ENCODE measurements around the gene RANBP10. TPM values are rescaled to one million over a fixed set of nuclear protein-coding genes. Genes with fewer than 3 reads are reported as not detected.

RANBP10 gene
- total RNA-seq, 1 donor from 2014 or later = 34.1 TPM

DNA sequence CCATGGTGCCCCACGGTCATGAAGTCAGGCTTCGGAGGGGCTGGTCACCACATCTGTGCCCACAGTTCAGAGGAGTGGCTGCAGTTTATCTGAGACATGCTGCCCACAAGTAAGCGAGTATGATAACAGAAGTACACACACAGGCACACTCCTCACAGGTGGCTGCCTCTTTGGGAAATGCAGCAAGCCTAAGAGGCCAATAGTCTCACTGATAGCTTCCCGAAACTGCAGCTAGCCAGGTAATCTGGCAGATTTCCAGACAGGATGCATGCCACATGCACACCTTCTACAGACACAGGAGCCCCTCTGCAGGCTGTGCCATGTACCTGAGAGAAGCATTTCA is 74.6 kb downstream of the RANBP10 start:
- Mint-ChIP-seq H3K36me3 (ENCODE audit: insufficient read depth) (peaks cover 10% of the 10 kb centered on the region), H3K9me3 (ENCODE audit: low read depth) (no peaks in the 10 kb centered on the region), H3K4me3 (ENCODE audit: low read depth) (no peak overlapping the region), H3K27me3 (no peaks in the 10 kb centered on the region), H3K4me1 (ENCODE audit: low read depth) (no peaks in the 10 kb centered on the region), H3K27ac (no peak overlapping the region)
- TF ChIP-seq, protein P1, sequence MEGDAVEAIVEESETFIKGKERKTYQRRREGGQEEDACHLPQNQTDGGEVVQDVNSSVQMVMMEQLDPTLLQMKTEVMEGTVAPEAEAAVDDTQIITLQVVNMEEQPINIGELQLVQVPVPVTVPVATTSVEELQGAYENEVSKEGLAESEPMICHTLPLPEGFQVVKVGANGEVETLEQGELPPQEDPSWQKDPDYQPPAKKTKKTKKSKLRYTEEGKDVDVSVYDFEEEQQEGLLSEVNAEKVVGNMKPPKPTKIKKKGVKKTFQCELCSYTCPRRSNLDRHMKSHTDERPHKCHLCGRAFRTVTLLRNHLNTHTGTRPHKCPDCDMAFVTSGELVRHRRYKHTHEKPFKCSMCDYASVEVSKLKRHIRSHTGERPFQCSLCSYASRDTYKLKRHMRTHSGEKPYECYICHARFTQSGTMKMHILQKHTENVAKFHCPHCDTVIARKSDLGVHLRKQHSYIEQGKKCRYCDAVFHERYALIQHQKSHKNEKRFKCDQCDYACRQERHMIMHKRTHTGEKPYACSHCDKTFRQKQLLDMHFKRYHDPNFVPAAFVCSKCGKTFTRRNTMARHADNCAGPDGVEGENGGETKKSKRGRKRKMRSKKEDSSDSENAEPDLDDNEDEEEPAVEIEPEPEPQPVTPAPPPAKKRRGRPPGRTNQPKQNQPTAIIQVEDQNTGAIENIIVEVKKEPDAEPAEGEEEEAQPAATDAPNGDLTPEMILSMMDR (IDR thresholded peaks at IDR 0.05; ENCODE audit: unreplicated experiment) = no peak
- no peak for DNase-seq (ENCODE audit: low spot score, unreplicated experiment)

DNA sequence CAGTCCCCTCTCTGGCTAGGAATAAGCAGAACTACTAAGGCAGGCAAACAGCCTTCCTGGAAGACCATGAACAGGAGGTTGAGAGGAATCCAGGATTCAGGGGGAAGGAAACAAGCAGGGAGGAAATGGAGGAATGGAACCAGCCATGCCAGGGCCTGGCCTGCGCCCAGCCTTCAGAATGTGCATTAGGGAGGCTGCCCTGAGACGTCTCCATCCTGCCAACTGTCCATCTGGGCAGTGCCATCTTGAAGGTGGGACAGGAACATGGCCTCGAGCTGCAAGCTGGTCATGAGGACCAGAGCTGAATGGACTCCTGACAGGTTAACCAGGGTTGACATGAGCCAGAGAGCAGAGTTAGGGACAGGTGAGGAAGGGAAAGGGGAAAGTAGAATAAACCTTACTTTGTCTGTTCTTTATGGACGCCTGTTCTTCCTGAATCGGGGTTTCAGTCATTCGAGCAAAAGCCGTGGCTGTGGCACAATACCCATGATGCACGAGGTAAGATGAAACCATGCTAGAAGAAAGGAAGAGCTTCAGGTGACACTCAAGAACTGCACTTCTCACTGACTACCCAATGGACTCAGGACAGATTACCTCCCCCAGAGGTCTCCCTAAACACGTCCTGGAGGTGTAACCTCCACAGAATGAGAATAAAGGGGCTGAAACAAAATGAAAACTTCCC is 75.1 kb downstream of the RANBP10 start:
- TF ChIP-seq, protein P1 (IDR thresholded peaks at IDR 0.05; ENCODE audit: unreplicated experiment) = no peak
- Mint-ChIP-seq H3K27ac (no peak overlapping the region), H3K4me1 (ENCODE audit: low read depth) (no peaks in the 10 kb centered on the region), H3K4me3 (ENCODE audit: low read depth) (no peak overlapping the region), H3K36me3 (ENCODE audit: insufficient read depth) (peaks cover 8% of the 10 kb centered on the region), H3K9me3 (ENCODE audit: low read depth) (no peaks in the 10 kb centered on the region), H3K27me3 (no peaks in the 10 kb centered on the region)
- no peak for DNase-seq (ENCODE audit: low spot score, unreplicated experiment)

DNA sequence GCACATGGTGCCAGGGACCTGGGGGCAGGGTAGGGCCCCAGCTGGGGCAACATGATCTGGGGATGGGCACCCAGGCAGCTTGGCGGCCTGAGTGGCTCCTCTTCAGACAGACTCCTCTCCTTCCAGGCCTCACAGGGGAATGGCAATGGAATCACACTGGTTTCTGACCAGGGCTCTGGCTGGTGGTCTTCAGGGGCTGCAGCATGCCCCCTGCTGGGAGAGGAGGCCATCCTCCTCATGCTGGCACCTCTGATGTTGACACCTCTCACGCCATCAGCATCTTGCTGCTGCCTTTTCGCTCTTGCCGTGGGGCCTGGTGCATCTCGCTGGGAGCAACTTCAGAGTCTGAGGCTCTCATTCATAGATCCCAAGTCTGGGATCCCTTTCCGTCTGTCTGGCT is 76.0 kb downstream of the RANBP10 start:
- Mint-ChIP-seq H3K27me3 (no peaks in the 10 kb centered on the region), H3K36me3 (ENCODE audit: insufficient read depth) (peaks cover 8% of the 10 kb centered on the region), H3K9me3 (ENCODE audit: low read depth) (no peaks in the 10 kb centered on the region), H3K4me1 (ENCODE audit: low read depth) (no peaks in the 10 kb centered on the region), H3K27ac (no peak overlapping the region), H3K4me3 (ENCODE audit: low read depth) (no peak overlapping the region)
- DNase-seq (ENCODE audit: low spot score, unreplicated experiment) = no peak
- TF ChIP-seq, protein P1 (IDR thresholded peaks at IDR 0.05; ENCODE audit: unreplicated experiment) = no peak

DNA sequence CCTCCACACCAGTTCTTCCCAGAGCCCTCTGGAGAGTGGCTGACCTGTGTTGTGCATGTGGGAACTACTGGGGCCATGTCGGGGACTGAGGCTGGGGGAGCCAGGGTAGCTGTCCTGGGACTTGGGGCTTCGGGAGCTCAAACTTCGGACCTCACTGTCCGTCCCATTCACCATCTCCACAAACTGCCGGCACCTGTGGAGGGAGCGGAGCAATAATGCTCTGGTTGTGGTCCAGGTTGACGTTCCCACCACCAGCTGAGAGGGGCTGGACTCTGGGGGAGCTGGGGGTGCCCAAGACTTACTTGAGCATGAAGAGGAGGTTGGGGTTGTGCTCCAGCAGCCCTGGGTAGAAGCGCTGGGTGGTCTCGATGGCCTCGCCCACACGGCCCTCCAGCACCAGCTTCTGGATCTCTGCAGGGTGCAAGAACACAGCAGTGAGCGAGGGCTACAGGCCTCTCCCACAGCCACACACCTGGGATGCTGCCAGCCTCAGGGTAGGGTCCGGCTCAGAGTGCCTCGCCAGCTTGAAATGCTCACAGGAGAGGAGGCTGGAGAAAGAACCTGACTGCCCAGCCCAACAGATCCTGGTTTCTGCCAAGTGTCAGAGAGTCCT is 76.6 kb downstream of the RANBP10 start:
- Mint-ChIP-seq H3K27me3 (no peaks in the 10 kb centered on the region), H3K9me3 (ENCODE audit: low read depth) (no peaks in the 10 kb centered on the region)

More for the DNA sequence above, 76.6 kb downstream of the RANBP10 start:
- TF ChIP-seq, protein P1 (IDR thresholded peaks at IDR 0.05; ENCODE audit: unreplicated experiment) = no peak
- no peak for DNase-seq (ENCODE audit: low spot score, unreplicated experiment)
- H3K4me1 Mint-ChIP-seq (ENCODE audit: low read depth) = no peaks in the 10 kb centered on the region
- H3K4me3 Mint-ChIP-seq (ENCODE audit: low read depth) = no peak overlapping the region
- H3K36me3 Mint-ChIP-seq (ENCODE audit: insufficient read depth) = peaks cover 11% of the 10 kb centered on the region
- H3K27ac Mint-ChIP-seq = no peak overlapping the region
